ENCODE measurements around the gene BICDL2. TPM values are rescaled to one million over a fixed set of nuclear protein-coding genes. Genes with fewer than 3 reads are reported as not detected.

The BICDL2 gene
- total RNA-seq, 4 donors from 2014 or later = 0.31 to 3.1 (median 0.31) TPM; not detected in 1

- peaks cover 0 to 68% (median 36%) of the 10 kb centered on the region in 3 donors for H3K4me1 ChIP-seq
- no peak for ATAC-seq
- H3K36me3 ChIP-seq = peaks cover 0 to 22% of the 10 kb centered on the region in 2 donors
- H3K9me3 ChIP-seq = no peaks in the 10 kb centered on the region
- no peak overlapping the region for H3K27ac ChIP-seq
- no peak overlapping the region for H3K4me3 ChIP-seq
- TF ChIP-seq POLR2A (IDR thresholded peaks at IDR 0.05) (no peak), EP300 (IDR thresholded peaks at IDR 0.05) (no peak)
- 93 to 100% methylated on average over 1 to 3 of the region's 8 CpGs for WGBS, 2 donors (ENCODE audit: low coverage in 1 of 2)
- peaks cover 27% of the 10 kb centered on the region for H3K27me3 ChIP-seq
These were observed 10.8 kb downstream of the BICDL2 start for GRCh38 chr16:3026003-3026378.

- 97 to 100% methylated on average over 2 to 11 of the region's 18 CpGs for WGBS, 2 donors (ENCODE audit: low coverage in 1 of 2)
- TF ChIP-seq EP300 (IDR thresholded peaks at IDR 0.05) = no peak
- TF ChIP-seq CTCF (IDR thresholded peaks at IDR 0.05) = no peak
- TF ChIP-seq POLR2A (IDR thresholded peaks at IDR 0.05) = no peak
- TF ChIP-seq POLR2AphosphoS5 (IDR thresholded peaks at IDR 0.05) = no peak
- Histone ChIP-seq H3K4me3 (no peak overlapping the region), H3K27me3 (peaks cover 20% of the 10 kb centered on the region), H3K4me1 (peaks cover 0 to 74% (median 36%) of the 10 kb centered on the region in 3 donors), H3K36me3 (peaks cover 0 to 22% of the 10 kb centered on the region in 2 donors), H3K27ac (no peak overlapping the region), H3K9me3 (no peaks in the 10 kb centered on the region)
- ATAC-seq = no peak
These were observed 11.4 kb downstream of the BICDL2 start for GRCh38 chr16:3025032-3026002.

- H3K27ac ChIP-seq = peak within 1 kb of the TSS; percentile 93 to 97 (median 96)
- H3K36me3 ChIP-seq = peaks cover 0 to 22% of the 10 kb centered on the region in 2 donors
- 20% methylated on average over 1 of the region's 69 CpGs; no CpG with 5 or more reads in 1 of the 2 donors for WGBS, 2 donors (ENCODE audit: low coverage in 1 of 2)
- peaks cover 0 to 72% (median 33%) of the 10 kb centered on the region in 3 donors for H3K4me1 ChIP-seq
- TF ChIP-seq POLR2A (IDR thresholded peaks at IDR 0.05) = peak; percentile 64 to 68
- peak; percentile 72 for TF ChIP-seq POLR2AphosphoS5 (IDR thresholded peaks at IDR 0.05)
- TF ChIP-seq EP300 (IDR thresholded peaks at IDR 0.05) = no peak
- H3K9me3 ChIP-seq = no peaks in the 10 kb centered on the region
- H3K27me3 ChIP-seq = peaks cover 12% of the 10 kb centered on the region
- peak within 1 kb of the TSS; percentile 60 to 81 for H3K4me3 ChIP-seq
- peak; percentile 85 for ATAC-seq
These were observed 12.9 kb downstream of the BICDL2 start, which contains the start of the genes HCFC1R1 and THOC6 for GRCh38 chr16:3023669-3024478. HCFC1R1 (minus strand) TSS chr16:3023942; CDS start chr16:3023941, 1 bp downstream. THOC6 (plus strand) TSS chr16:3024035; CDS start chr16:3024327, 292 bp downstream.

GRCh38 chr16:3023415-3023668 lies 13.4 kb downstream of the BICDL2 start:
- TF ChIP-seq CTCF (IDR thresholded peaks at IDR 0.05) (peak in 1 of 4 experiments; percentile 12), POLR2AphosphoS5 (IDR thresholded peaks at IDR 0.05) (no peak), POLR2A (IDR thresholded peaks at IDR 0.05) (no peak), EP300 (IDR thresholded peaks at IDR 0.05) (no peak)
- Histone ChIP-seq H3K9me3 (no peaks in the 10 kb centered on the region), H3K27ac (peak overlapping the region; percentile 93 to 97 (median 96)), H3K27me3 (peaks cover 12% of the 10 kb centered on the region), H3K36me3 (peaks cover 0 to 22% of the 10 kb centered on the region in 2 donors), H3K4me1 (peaks cover 0 to 67% (median 29%) of the 10 kb centered on the region in 3 donors), H3K4me3 (peak overlapping the region; percentile 60 to 81)
- no CpG with 5 or more reads among the region's 6 CpGs for WGBS, 2 donors (ENCODE audit: low coverage in 1 of 2)
- no peak for ATAC-seq

- no peak for ATAC-seq
- Histone ChIP-seq H3K27me3 (peaks cover 17% of the 10 kb centered on the region), H3K36me3 (peaks cover 0 to 22% of the 10 kb centered on the region in 2 donors), H3K9me3 (no peaks in the 10 kb centered on the region), H3K4me3 (peak overlapping the region; percentile 60 to 81), H3K4me1 (peaks cover 0 to 67% (median 25%) of the 10 kb centered on the region in 3 donors), H3K27ac (peak overlapping the region; percentile 93 to 97 (median 96))
- TF ChIP-seq POLR2AphosphoS5 (IDR thresholded peaks at IDR 0.05) (no peak), EP300 (IDR thresholded peaks at IDR 0.05) (no peak), CTCF (IDR thresholded peaks at IDR 0.05) (no peak), POLR2A (IDR thresholded peaks at IDR 0.05) (no peak)
- WGBS, 2 donors (ENCODE audit: low coverage in 1 of 2) = 0% methylated on average over 1 to 3 of the region's 8 CpGs
These were observed 13.9 kb downstream of the BICDL2 start for GRCh38 chr16:3022684-3023414.

Data from gastroesophageal sphincter (tissue), 4 donors.